OCI-M1 (cell line): ENCODE data around the gene TMEM258.

Source experiments
- DNase-seq: peaks from one replicate; lab custom pipeline; 2025; lab: John Stamatoyannopoulos, UW

Gene TMEM258

DNA sequence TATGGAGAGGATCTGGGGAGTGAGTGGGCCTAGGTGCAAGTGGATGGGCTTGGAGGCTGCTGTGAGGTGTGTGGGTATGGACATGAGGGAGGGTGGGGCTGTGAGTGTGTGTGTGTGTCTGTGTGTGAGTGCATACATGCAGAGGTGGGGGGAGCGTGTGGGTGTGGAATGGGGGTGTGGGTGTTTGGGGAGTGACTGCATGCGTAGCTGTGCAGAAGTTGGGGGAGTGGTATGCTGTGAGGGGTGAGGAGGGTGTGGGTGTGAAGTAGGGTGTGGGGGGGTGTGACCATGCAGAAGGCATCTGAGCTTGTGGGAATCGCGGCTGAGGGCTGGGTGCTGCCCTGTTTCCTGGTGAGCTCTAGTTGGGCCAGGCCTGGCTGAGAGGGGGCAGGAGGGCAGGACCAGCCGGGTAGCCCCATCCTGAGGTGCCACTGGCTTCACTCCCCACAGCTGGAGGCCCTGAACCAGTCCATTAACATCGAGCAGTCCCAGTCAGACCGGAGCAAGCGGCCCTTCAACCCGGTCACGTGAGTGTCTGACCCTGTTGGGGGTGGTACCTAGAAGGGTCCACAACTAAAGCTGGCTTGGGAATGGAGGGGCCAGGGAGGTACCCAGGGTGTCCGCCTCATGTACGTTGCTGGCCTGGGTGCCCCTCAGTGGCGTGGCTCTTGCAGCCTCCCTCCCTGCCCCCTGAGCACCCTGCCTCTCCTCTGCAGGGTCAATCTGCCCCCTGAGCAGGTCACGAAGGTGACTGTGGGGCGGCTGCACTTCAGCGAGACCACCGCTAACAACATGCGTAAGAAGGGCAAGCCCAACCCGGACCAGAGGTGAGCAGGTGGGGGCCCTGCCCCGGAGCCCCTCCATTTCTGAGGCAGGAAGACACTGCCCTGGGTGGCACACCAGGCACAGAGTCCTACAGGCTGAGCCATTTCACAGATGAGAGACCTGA lies 16.5 kb downstream of the TMEM258 start:
- DNase-seq: no peak

GRCh38 chr11:61775106-61775505 lies 17.3 kb downstream of the TMEM258 start:
- no peak for DNase-seq

DNA sequence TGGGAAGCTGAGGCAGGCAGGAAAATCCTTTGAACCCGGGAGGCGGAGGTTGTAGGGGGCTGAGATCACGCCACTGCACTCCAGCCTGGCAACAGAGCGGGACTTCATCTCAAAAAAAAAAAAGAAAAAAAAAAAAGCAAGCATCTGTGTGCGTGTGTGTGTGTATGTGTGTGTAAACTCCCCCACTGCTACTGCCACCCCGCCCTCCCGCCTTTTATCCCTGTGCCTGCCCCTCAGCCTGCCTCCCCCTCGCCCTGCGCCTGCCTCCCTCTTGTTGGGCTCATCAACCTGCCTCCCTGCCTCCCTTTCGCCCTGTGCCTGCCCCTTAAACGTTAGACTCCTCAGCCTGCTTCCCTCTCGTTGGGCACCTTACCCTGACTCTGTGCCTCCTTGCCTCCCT lies 18.0 kb downstream of the TMEM258 start:
- DNase-seq: no peak

- DNase-seq: no peak
Measured at GRCh38 chr11:61773809-61774208, 18.6 kb downstream of the TMEM258 start.

- no peak for DNase-seq
Measured at GRCh38 chr11:61773356-61773755, 19.0 kb downstream of the TMEM258 start.

- no peak for DNase-seq
Measured at GRCh38 chr11:61771985-61772455, 20.4 kb downstream of the TMEM258 start.

GRCh38 chr11:61771195-61771894 lies 21.1 kb downstream of the TMEM258 start:
- no peak for DNase-seq

GRCh38 chr11:61769946-61770683 lies 22.3 kb downstream of the TMEM258 start:
- no peak for DNase-seq

DNA sequence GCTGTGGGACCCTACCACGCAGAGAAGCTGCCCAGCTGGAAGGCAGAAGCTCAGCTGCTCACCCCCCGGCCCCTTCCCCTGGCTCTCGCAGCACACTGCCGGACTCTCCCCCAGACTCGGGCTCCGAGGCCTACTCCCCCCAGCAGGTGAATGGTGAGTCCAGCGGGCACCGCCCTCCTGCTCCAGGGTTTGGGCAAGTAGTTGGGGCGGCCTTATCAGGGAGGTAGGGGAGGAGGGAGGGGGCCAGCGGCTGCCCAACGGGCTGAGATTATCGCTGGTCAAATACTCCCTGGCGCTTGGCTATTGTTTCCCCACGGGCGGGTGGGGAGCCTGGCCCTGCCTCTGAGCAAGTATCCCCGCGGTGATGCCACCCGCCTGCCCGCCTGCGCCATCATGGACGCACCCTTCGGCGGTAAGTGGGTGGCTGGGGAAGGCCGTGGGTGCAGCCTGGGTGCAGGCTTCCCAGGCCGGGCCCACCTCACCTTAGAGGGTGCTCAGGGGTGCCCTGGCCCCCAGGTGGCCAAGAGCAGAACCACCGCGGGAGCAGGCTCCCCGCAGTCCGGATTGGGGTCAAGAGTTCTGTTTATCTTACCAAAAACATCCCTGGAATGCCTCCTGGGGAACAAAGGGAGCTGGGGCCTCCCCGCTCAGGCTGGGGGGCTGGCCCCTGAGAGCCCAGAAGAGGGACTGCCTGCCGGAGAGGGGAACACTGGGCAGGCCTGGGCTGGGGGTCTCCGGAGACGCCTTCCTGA lies 23.1 kb downstream of the TMEM258 start:
- no peak for DNase-seq

DNA sequence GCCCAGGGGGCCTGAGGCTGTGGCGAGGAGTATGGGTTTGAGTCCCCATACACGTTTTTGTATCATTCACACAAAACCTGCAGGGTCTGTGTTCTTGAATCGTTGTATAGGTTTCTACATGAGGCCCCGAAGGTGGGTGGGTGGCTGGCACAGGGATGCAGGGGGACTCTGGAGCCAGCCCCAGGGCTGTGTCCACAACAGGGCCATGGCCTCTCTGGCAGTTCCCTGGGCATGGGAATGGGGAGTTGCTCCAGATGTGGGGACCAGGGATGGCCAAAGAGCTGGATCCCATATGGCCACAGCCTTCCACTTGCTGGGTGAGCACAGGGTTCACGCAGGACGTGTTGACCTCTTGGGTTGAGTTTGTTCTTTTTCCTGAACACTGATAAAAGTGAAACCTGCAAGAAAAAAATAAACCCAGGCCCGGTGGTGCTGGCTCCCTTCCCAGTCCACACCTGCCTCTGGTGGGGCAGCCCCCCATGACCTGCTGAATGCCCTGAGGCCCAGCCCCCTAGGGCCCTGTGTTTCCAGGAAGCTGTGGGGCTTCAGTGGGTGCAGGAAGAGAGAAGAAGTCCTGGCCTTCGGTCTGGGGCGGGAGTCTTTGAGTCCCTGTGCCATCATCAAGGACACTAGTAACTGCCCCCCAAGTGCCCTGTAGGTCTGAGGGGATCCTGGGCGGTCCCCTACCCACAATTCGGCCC lies 23.9 kb downstream of the TMEM258 start:
- DNase-seq: no peak

DNA sequence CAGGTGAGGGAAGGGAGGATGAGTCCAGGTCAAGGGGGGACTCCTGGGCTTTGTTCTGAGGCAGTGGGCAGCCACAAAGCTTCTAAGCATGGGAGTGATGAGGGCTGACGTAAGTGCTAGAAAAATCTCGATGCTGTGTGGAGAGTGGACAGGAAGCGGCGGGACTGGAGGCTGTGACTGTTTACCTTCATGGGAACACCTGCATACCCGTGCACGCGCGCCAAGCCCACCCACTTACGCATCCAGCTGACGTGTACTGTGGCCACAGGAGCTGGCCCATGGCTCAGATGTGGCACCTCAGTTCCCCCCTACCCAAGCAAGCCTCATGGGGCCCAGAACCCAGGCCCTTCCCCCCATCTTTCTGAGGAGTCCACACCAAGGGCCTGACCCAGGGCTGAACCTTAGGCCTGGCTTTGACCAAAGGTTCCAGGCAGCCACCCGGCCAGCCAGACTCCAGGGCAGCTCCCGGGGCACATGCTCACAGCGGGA lies 26.0 kb downstream of the TMEM258 start:
- DNase-seq: no peak

DNA sequence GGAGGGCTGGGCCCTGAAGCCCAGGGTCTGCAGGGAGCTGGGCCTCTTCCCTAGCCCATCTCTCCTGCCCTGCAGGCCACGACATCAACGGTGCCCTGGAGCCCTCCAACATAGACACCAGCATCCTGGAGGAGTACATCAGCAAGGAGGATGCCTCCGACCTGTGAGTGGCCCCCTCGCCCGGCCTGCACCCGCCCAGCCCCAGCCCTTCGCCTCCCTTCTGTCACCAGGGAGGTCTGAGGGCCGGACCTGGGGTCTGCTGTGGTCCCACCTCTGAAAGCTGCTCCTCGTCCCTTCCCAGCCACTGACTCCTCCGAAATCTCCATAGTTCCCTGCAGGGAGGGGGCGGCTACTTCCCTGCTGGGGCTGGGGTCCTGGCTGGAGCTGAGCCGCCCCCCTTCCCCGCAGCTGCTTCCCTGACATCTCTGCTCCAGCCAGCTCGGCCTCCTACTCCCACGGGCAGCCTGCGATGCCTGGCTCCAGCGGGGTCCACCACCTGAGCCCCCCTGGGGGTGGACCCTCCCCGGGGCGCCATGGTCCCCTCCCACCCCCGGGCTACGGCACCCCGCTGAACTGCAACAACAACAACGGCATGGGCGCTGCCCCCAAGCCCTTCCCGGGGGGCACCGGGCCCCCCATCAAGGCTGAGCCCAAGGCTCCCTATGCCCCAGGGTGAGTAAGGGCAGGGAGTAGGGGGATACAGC lies 26.7 kb downstream of the TMEM258 start:
- no peak for DNase-seq

GRCh38 chr11:61764606-61765260 lies 27.7 kb downstream of the TMEM258 start:
- DNase-seq: no peak

DNA sequence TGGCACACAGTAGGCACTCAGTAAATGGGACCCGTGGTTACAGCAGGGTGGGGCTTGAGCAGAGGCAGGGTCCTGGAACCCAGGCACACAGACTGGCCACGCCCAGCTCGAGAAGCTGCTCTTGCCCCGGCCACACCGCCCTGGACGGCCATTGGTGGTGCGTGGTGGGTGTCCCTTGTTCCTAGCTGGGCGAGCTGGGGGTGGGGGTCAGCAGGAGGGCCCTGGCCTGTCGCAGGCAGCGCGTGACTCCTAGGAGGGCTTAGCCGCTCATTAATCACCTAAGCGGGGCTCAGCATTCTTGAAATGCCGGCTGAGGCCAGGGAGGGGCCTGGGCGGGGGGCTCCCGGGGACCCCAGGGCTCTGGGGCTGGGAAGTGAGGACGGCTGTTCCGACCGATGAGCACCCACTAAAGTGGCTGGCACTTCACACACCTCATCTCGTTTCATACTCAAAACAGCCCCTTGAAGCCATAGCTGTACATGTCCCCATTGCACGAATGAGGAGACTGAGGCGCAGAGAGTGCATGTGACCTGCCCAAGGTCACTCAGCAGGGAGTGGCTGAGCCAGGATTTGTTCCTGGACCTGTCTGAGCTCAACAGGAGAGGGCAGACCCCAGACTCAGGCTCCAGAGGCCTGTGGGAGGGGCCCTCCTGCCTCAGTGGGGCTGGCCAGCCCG lies 28.3 kb downstream of the TMEM258 start:
- DNase-seq: no peak

DNA sequence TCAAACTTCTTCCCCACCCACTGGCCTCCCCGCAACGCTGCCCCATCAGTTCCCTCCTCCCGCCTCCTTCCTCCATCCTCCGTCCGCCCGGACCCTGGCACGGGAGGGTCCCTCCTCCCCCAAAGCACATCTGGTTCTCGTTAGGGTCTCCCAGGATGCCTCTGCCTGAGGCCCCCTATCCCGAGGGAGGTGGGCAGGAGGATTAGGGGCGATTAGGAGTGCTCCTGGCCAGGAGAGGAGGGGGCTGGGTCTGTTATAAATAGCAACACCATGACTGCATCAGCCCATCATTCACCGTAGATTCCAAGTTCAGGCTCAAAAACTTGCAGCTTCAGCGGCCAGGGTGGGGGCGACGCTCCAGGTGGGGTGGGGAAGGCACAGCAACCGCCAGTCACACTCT lies 29.6 kb downstream of the TMEM258 start:
- no peak for DNase-seq

- DNase-seq: no peak
Measured at GRCh38 chr11:61762223-61762615, 30.2 kb downstream of the TMEM258 start.

DNA sequence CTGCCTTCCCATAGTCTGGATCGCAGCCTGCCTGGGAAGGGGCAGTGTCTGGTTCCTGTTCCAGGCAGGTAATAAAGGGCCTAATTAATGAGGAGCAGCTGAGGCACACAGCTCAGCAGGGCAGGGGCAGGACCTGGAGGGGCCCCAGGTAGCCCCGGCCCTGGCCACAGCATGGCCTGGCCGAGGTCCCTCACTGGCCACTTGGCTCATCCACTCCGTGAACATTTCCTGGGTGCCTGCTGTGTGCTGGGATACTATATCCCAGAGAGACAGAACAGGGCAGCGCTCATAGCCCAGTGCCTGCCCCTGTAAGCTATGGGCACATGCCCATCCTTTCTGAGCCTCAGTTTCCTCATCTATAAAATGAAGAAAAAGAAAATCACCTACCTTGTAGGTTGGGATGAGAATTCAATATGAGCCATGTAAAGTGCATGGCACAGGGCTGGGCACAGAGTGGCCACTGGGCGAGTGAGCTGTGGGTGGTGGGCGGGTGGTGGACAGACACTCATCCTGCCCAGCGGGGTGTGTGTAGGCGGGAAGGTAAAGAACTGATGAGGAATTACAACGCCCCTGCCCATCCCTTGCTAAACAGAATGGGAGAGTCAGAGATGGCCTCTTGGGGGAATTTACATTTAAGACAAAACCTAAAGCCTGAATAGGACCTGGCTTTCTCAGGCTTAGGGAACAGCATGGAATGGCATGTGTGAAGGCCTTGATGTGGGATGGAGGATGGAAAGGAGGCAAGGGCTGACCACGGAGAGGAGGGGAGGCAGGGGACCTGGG lies 30.8 kb downstream of the TMEM258 start:
- DNase-seq: no peak

DNA sequence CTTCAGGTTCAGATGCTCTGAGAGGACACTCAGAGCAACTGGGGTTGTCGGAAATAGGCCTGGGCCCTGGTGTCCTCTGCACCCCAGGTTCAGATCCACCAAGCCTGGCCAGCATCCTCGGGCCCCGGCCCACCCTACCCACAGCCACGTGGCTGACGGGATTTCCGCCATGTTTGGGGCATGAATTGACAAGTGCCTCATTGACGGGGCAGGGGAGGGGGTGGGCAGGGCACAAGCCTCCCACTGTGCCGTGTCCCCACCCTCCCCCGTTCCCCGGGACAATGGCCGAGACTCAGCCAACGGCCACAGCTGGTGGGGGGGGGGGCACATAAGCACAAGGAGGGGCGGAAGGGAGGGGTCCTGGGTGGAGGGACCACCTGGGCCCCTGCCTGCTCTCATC lies 31.5 kb downstream of the TMEM258 start:
- no peak for DNase-seq
